SK-N-SH (cell line): ENCODE data around the gene NOS1. TPM values are rescaled to one million over a fixed set of nuclear protein-coding genes. Genes with fewer than 3 reads are reported as not detected.

ENCODE experiments used
- CTCF ChIA-PET: fragments of 300-600, 350-600 bp; formaldehyde crosslinking; extraction: SDS; loops from one replicate; lab custom pipeline; 2021; lab: Yijun Ruan, JAX
- POLR2A ChIA-PET: fragments of 350-600 bp; sonication (Branson Sonifier 250); formaldehyde crosslinking; extraction: SDS; loops from one replicate; lab custom pipeline; 2020; ENCODE audit warnings: antibody characterized with exemption, inconsistent platforms; lab: Yijun Ruan, JAX
- DNase-seq: peaks from one replicate; pipeline ENCODE4 v3.0.0; 2012
- H2AFZ ChIP-seq: fragments of 200-600 bp; sonication (generic); 2 replicates; pipeline ENCODE4 v1.8.1; 2016; ENCODE audit warnings: antibody characterized with exemption, mild to moderate bottlenecking, low read depth
- H3F3A ChIP-seq: fragments of 200-600 bp; sonication (generic); replicated peaks from 2 replicates; pipeline ENCODE3; 2016; ENCODE audit warnings: antibody characterized with exemption, mild to moderate bottlenecking; ENCODE audit not compliant: insufficient read depth
- H3K27ac ChIP-seq, 2 experiments: fragments of 200-500 bp in 1 of 2; fragments of 200-600 bp in 1 of 2; sonication (Bioruptor generic) in 1 of 2; sonication (generic), shearing (Covaris generic) in 1 of 2; 2 replicates each; pipeline versions ENCODE4 v1.5.1 to v1.6.1; 2014 to 2016; ENCODE audit warnings: low read depth in 2 of 2, inconsistent platforms in 1 of 2, low read length in 1 of 2, mild to moderate bottlenecking in 1 of 2, mixed read lengths in 1 of 2
- H3K27me3 ChIP-seq: fragments of 200-600 bp; sonication (generic), shearing (Covaris generic); 2 replicates; pipeline ENCODE4 v1.6.1; 2016; ENCODE audit warnings: mixed run types; ENCODE audit not compliant: insufficient read depth
- H3K36me3 ChIP-seq, 2 experiments: fragments of 200-500 bp in 1 of 2; fragments of 200-600 bp in 1 of 2; sonication (Bioruptor generic) in 1 of 2; sonication (generic) in 1 of 2; replicated peaks in 1 of 2; 2 replicates each; pipeline versions ENCODE3 to v1.5.1; 2014 to 2016; ENCODE audit warnings: low read length in 1 of 2, mild to moderate bottlenecking in 1 of 2; ENCODE audit not compliant: insufficient read depth in 2 of 2, control insufficient read depth in 1 of 2
- H3K4me1 ChIP-seq, 2 experiments: fragments of 200-500 bp in 1 of 2; fragments of 200-600 bp in 1 of 2; sonication (Bioruptor generic) in 1 of 2; sonication (generic), shearing (Covaris generic) in 1 of 2; 2 replicates each; pipeline versions ENCODE4 v1.5.1 to v1.6.1; 2014 to 2016; ENCODE audit warnings: low read depth in 1 of 2, low read length in 1 of 2, mixed run types in 1 of 2; ENCODE audit not compliant: insufficient read depth in 2 of 2, control insufficient read depth in 1 of 2
- H3K4me2 ChIP-seq: fragments of 200-600 bp; sonication (generic), shearing (Covaris generic); 2 replicates; pipeline ENCODE4 v1.6.1; 2017; ENCODE audit warnings: mixed run types
- H3K4me3 ChIP-seq, 2 experiments: fragments of 200-500 bp in 1 of 2; fragments of 200-600 bp in 1 of 2; sonication (Bioruptor generic) in 1 of 2; sonication (generic), shearing (Covaris generic) in 1 of 2; 2 replicates each; pipeline versions ENCODE4 v1.5.1 to v1.8.1; 2014 to 2016; ENCODE audit warnings: low read depth in 2 of 2, inconsistent platforms in 1 of 2, low read length in 1 of 2, mild to moderate bottlenecking in 1 of 2, mixed read lengths in 1 of 2, moderate library complexity in 1 of 2
- H3K79me2 ChIP-seq: fragments of 200-600 bp; sonication (generic); 2 replicates; pipeline ENCODE4 v1.8.1; 2017; ENCODE audit warnings: mild to moderate bottlenecking; ENCODE audit not compliant: insufficient read depth
- H3K9ac ChIP-seq: fragments of 200-600 bp; sonication (generic); 2 replicates; pipeline ENCODE4 v1.6.1; 2017; ENCODE audit warnings: mixed run types
- H3K9me2 ChIP-seq: fragments of 200-600 bp; sonication (generic); 2 replicates; pipeline ENCODE4 v1.6.1; 2017; ENCODE audit warnings: mixed run types
- H3K9me3 ChIP-seq: fragments of 200-600 bp; sonication (generic); 2 replicates; pipeline ENCODE4 v1.6.1; 2017; ENCODE audit warnings: mixed run types, mild to moderate bottlenecking, moderate library complexity
- H4K20me1 ChIP-seq: fragments of 200-600 bp; sonication (generic); 2 replicates; pipeline ENCODE4 v1.6.1; 2017; ENCODE audit warnings: mild to moderate bottlenecking, mixed run types; ENCODE audit not compliant: insufficient read depth
- FOXM1 ChIP-seq: IDR thresholded peaks from 2 replicates; pipeline ENCODE4 v1.4.0; 2012; ENCODE audit warnings: low read depth, mild to moderate bottlenecking
- GABPA ChIP-seq: IDR thresholded peaks from 2 replicates; pipeline ENCODE4 v1.4.0; 2012; ENCODE audit warnings: low read depth, mild to moderate bottlenecking
- IRF3 ChIP-seq: fragments of 150-350 bp; IDR thresholded peaks from 2 replicates; pipeline ENCODE4 v1.6.1; 2016; ENCODE audit warnings: mild to moderate bottlenecking, low read depth, low read length
- MAX ChIP-seq: IDR thresholded peaks from 2 replicates; pipeline ENCODE4 v1.4.0; 2012; ENCODE audit warnings: low read depth
- MXI1 ChIP-seq: IDR thresholded peaks from 2 replicates; pipeline ENCODE4 v1.6.1; 2012; ENCODE audit warnings: mild to moderate bottlenecking, low read depth, low read length, improper control_type of control experiment
- NFIC ChIP-seq: IDR thresholded peaks from 2 replicates; pipeline ENCODE4 v1.4.0; 2012; ENCODE audit warnings: borderline replicate concordance
- PBX3 ChIP-seq: IDR thresholded peaks from 2 replicates; pipeline ENCODE4; 2012
- POLR2AphosphoS5 ChIP-seq: IDR thresholded peaks from 2 replicates; pipeline ENCODE4 v1.6.1; 2012; ENCODE audit warnings: low read depth, low read length
- RAD21 ChIP-seq: IDR thresholded peaks from 2 replicates; pipeline ENCODE4 v1.6.1; 2012; ENCODE audit warnings: mild to moderate bottlenecking, low read length
- SMC3 ChIP-seq: IDR thresholded peaks from 2 replicates; pipeline ENCODE4 v1.6.1; 2012; ENCODE audit warnings: low read depth, low read length, improper control_type of control experiment
- TEAD4 ChIP-seq: IDR thresholded peaks from 2 replicates; pipeline ENCODE4 v1.4.0; 2012; ENCODE audit warnings: mild to moderate bottlenecking, borderline replicate concordance; ENCODE audit not compliant: insufficient read depth
- USF1 ChIP-seq: IDR thresholded peaks from 2 replicates; pipeline ENCODE4 v1.4.0; 2012; ENCODE audit warnings: low read depth, borderline replicate concordance
- USF2 ChIP-seq: fragments of 150-350 bp; IDR thresholded peaks from 2 replicates; pipeline ENCODE4 v1.6.1; 2017; ENCODE audit warnings: antibody characterized with exemption, low read length, low read depth, borderline replicate concordance
- ZBTB33 ChIP-seq: IDR thresholded peaks from 2 replicates; pipeline ENCODE4 v1.4.0; 2012; ENCODE audit warnings: low read depth, borderline replicate concordance
- WGBS: methylation state at CpG from one replicate; pipeline ENCODE4 v1.1.6; 2017; ENCODE audit warnings: low lambda C conversion rate; 5-methylcytosine and 5-hydroxymethylcytosine counted together
- polyA plus RNA-seq, 3 experiments: library from polyadenylated mRNA; depleted of rRNA; stranded (reverse); fragments of >200 nt; gene quantifications; 2 replicates each; pipeline ENCODE4 v1.2.3, GENCODE V29; 2012

NOS1 gene
- polyA plus RNA-seq, 1 of the 3 experiments (the other 2 are of a cell fraction) = 0.02 TPM

- TF ChIP-seq MAX (no peak), MXI1 (no peak), TEAD4 (no peak), USF2 (no peak), IRF3 (no peak)
These were observed 8.5 kb downstream of the NOS1 start (continued) for GRCh38 chr12:117352883-117353282.

- CTCF ChIA-PET = interaction anchor here (0.6 to 3.2 kb wide), 5 partner anchors 8 to 485 kb away, joined by 3 to 11 read pairs (median 4); no protein-coding TSS in a partner anchor
- H3K4me2 ChIP-seq = no peak overlapping the region
- H3K9ac ChIP-seq = no peak overlapping the region
- POLR2A ChIA-PET = no interaction called here
- no peaks in the 10 kb centered on the region for H3K9me2 ChIP-seq
- no peaks in the 10 kb centered on the region for H3K79me2 ChIP-seq
- H3K27me3 ChIP-seq = no peaks in the 10 kb centered on the region; the same call in 1 of the 2 replicates
- no peaks in the 10 kb centered on the region for H4K20me1 ChIP-seq
- no peak overlapping the region for H3K4me3 ChIP-seq
- no peak for DNase-seq
- peaks cover 0 to 4% of the 10 kb centered on the region in 2 experiments; a peak in 1 of 4 replicates for H3K4me1 ChIP-seq
- no peak overlapping the region for H2AFZ ChIP-seq
- TF ChIP-seq RAD21 = no peak
- no peak for TF ChIP-seq FOXM1
- no peak for TF ChIP-seq ZBTB33
- TF ChIP-seq SMC3 = no peak
- TF ChIP-seq, all 33 proteins: peak for 0
- 74% methylated on average over 6 of the region's 9 CpGs for WGBS
- H3F3A ChIP-seq = no peaks in the 10 kb centered on the region
- no peaks in the 10 kb centered on the region for H3K36me3 ChIP-seq
- H3K9me3 ChIP-seq = no peaks in the 10 kb centered on the region
- H3K27ac ChIP-seq = no peak overlapping the region
These were observed 9.2 kb downstream of the NOS1 start for GRCh38 chr12:117352206-117352605.

- H4K20me1 ChIP-seq = no peaks in the 10 kb centered on the region
- no peak for DNase-seq
- 50% methylated on average over 4 of the region's 4 CpGs for WGBS
- H3K9me2 ChIP-seq = no peaks in the 10 kb centered on the region
- H2AFZ ChIP-seq = no peak overlapping the region
- H3K4me3 ChIP-seq = no peak overlapping the region
- no peak overlapping the region for H3K9ac ChIP-seq
- TF ChIP-seq NFIC (no peak), GABPA (no peak), POLR2AphosphoS5 (no peak), USF2 (no peak), PBX3 (no peak), USF1 (no peak)
- no peaks in the 10 kb centered on the region for H3K36me3 ChIP-seq
- no peak overlapping the region for H3K27ac ChIP-seq
- no peak overlapping the region for H3K4me2 ChIP-seq
- CTCF ChIA-PET = interaction anchor here (0.6 to 1.6 kb wide), 3 partner anchors 30 to 507 kb away, joined by 3 to 6 read pairs (median 5); no protein-coding TSS in a partner anchor
- no peaks in the 10 kb centered on the region for H3K9me3 ChIP-seq
- no peaks in the 10 kb centered on the region for H3K79me2 ChIP-seq
- no peaks in the 10 kb centered on the region; the same call in 1 of the 2 replicates for H3K27me3 ChIP-seq
- no peaks in the 10 kb centered on the region for H3F3A ChIP-seq
- H3K4me1 ChIP-seq = no peaks in the 10 kb centered on the region; a peak in 1 of 4 replicates
- POLR2A ChIA-PET = no interaction called here
These were observed 11.3 kb downstream of the NOS1 start for GRCh38 chr12:117350140-117350539.
